ENCODE data around the gene CLN5. TPM values are rescaled to one million over a fixed set of nuclear protein-coding genes. Genes with fewer than 3 reads are reported as not detected.
"Not testable (repeated sequence)": the region's sequence is repeated elsewhere in the genome, so short reads cannot be mapped to it uniquely, and the experiment has no call there.

The CLN5 gene
- total RNA-seq, 1 experiment from 2014 or later, result 20.1 TPM

- peaks cover 53% of the 10 kb centered on the region for H3K36me3 Mint-ChIP-seq (ENCODE audit: insufficient read depth, unreplicated experiment)
- DNase-seq, result no peak
- POLR2A ChIA-PET, result no interaction called here
Measured at GRCh38 chr13:77009011-77009410, 17.1 kb downstream of the CLN5 start.

GRCh38 chr13:77009719-77010118 is 17.8 kb downstream of the CLN5 start:
- H3K4me1 ChIP-seq; H3K9me3 Mint-ChIP-seq (ENCODE audit: unreplicated experiment); H3K4me1 Mint-ChIP-seq (ENCODE audit: low read depth, unreplicated experiment); H3K36me3 ChIP-seq (ENCODE audit: control insufficient read depth, insufficient read depth, low read length); H3K4me3 ChIP-seq (ENCODE audit: low read depth, low read length); DNase-seq; H3K4me3 Mint-ChIP-seq (ENCODE audit: unreplicated experiment); intact Hi-C loops (cut with micrococcal nuclease; ENCODE audit: unreplicated experiment); POLR2A ChIA-PET; BruUV-seq (replicated peaks); H3K27me3 Mint-ChIP-seq (ENCODE audit: insufficient read depth, unreplicated experiment); H3K27me3 ChIP-seq (replicated peaks; ENCODE audit: control insufficient read depth, insufficient read depth, low read length); CTCF ChIA-PET; H3K27ac Mint-ChIP-seq (ENCODE audit: unreplicated experiment); H3K9me3 ChIP-seq: not testable (repeated sequence)
- H3K36me3 Mint-ChIP-seq (ENCODE audit: insufficient read depth, unreplicated experiment), result peaks cover 54% of the 10 kb centered on the region

More at GRCh38 chr13:77009011-77009410, 17.1 kb downstream of the CLN5 start:
- Mint-ChIP-seq H3K27ac (ENCODE audit: unreplicated experiment) (no peak overlapping the region), H3K27me3 (ENCODE audit: insufficient read depth, unreplicated experiment) (no peaks in the 10 kb centered on the region), H3K9me3 (ENCODE audit: unreplicated experiment) (no peaks in the 10 kb centered on the region), H3K4me3 (ENCODE audit: unreplicated experiment) (no peak overlapping the region), H3K4me1 (ENCODE audit: low read depth, unreplicated experiment) (no peaks in the 10 kb centered on the region)
- BruUV-seq (replicated peaks), result no TSS peak
- H3K4me1 ChIP-seq, result no peaks in the 10 kb centered on the region
- no peaks in the 10 kb centered on the region for H3K9me3 ChIP-seq
- no peaks in the 10 kb centered on the region; the same call in 1 of the 2 replicates for H3K36me3 ChIP-seq (ENCODE audit: control insufficient read depth, insufficient read depth, low read length)
- H3K27me3 ChIP-seq (replicated peaks; ENCODE audit: control insufficient read depth, insufficient read depth, low read length), result no peaks in the 10 kb centered on the region
- CTCF ChIA-PET, result no interaction called here
- no peak for TF ChIP-seq CTCF (IDR thresholded peaks at IDR 0.05; ENCODE audit: insufficient read depth in 1 of 2, low read depth in 1 of 2, low read length in 1 of 2, severe bottlenecking in 1 of 2, unreplicated experiment in 1 of 2)
- H3K4me3 ChIP-seq (ENCODE audit: low read depth, low read length), result no peak overlapping the region
- intact Hi-C loops (cut with micrococcal nuclease; ENCODE audit: unreplicated experiment), result no loop called here

- no peaks in the 10 kb centered on the region for H3K27me3 ChIP-seq (replicated peaks; ENCODE audit: control insufficient read depth, insufficient read depth, low read length)
- no peak overlapping the region for H3K4me3 Mint-ChIP-seq (ENCODE audit: unreplicated experiment)
- no peaks in the 10 kb centered on the region for H3K9me3 Mint-ChIP-seq (ENCODE audit: unreplicated experiment)
- H3K36me3 ChIP-seq (ENCODE audit: control insufficient read depth, insufficient read depth, low read length), result no peaks in the 10 kb centered on the region; the same call in 1 of the 2 replicates
- intact Hi-C loops (cut with micrococcal nuclease; ENCODE audit: unreplicated experiment), result no loop called here
- H3K4me1 ChIP-seq, result no peaks in the 10 kb centered on the region
- H3K27ac Mint-ChIP-seq (ENCODE audit: unreplicated experiment), result no peak overlapping the region
- H3K4me3 ChIP-seq (ENCODE audit: low read depth, low read length), result no peak overlapping the region
- H3K4me1 Mint-ChIP-seq (ENCODE audit: low read depth, unreplicated experiment), result no peaks in the 10 kb centered on the region
- CTCF ChIA-PET, result interaction anchor here (0.5 kb wide), 1 partner anchor 1463 kb away, joined by 3 read pairs; no protein-coding TSS in a partner anchor
- POLR2A ChIA-PET, result no interaction called here
- no TSS peak for BruUV-seq (replicated peaks)
- no peaks in the 10 kb centered on the region for H3K9me3 ChIP-seq
- H3K27me3 Mint-ChIP-seq (ENCODE audit: insufficient read depth, unreplicated experiment), result no peaks in the 10 kb centered on the region
- DNase-seq, result no peak
- TF ChIP-seq CTCF (IDR thresholded peaks at IDR 0.05; ENCODE audit: insufficient read depth in 1 of 2, low read depth in 1 of 2, low read length in 1 of 2, severe bottlenecking in 1 of 2, unreplicated experiment in 1 of 2), result no peak
- H3K36me3 Mint-ChIP-seq (ENCODE audit: insufficient read depth, unreplicated experiment), result peaks cover 73% of the 10 kb centered on the region
Measured at GRCh38 chr13:77013853-77014542, 22.1 kb downstream of the CLN5 start.
